GM21529 (cell line): ENCODE measurements around the gene CD83.

Experiments used
- ATAC-seq: cut with Tn5 transposase; IDR thresholded peaks from one replicate; pipeline ENCODE4 v1.9.1; 2021; ENCODE audit not compliant: unreplicated experiment

Gene CD83

GRCh38 chr6:14123386-14124111 lies 6.0 kb downstream of the CD83 start:
- no peak for ATAC-seq

- ATAC-seq, result no peak
Measured at GRCh38 chr6:14125346-14125745, 7.8 kb downstream of the CD83 start.

GRCh38 chr6:14126191-14126590 lies 8.6 kb downstream of the CD83 start:
- ATAC-seq, result no peak

GRCh38 chr6:14127611-14128010 lies 10.0 kb downstream of the CD83 start:
- ATAC-seq, result no peak

- ATAC-seq, result no peak
Measured at GRCh38 chr6:14128012-14128411, 10.4 kb downstream of the CD83 start.

- no peak for ATAC-seq
Measured at GRCh38 chr6:14128746-14129145, 11.2 kb downstream of the CD83 start.

GRCh38 chr6:14129575-14129974 lies 12.0 kb downstream of the CD83 start:
- ATAC-seq, result peak; percentile 83

GRCh38 chr6:14130435-14131075 lies 13.0 kb downstream of the CD83 start:
- no peak for ATAC-seq

GRCh38 chr6:14131579-14131978 lies 14.0 kb downstream of the CD83 start:
- ATAC-seq, result no peak

- ATAC-seq, result no peak
Measured at GRCh38 chr6:14132244-14132920, 14.8 kb downstream of the CD83 start.

GRCh38 chr6:14132921-14133275 lies 15.3 kb downstream of the CD83 start:
- ATAC-seq, result no peak

- ATAC-seq, result no peak
Measured at GRCh38 chr6:14134211-14134910, 16.8 kb downstream of the CD83 start.

GRCh38 chr6:14135893-14136539 lies 18.4 kb downstream of the CD83 start:
- ATAC-seq, result no peak

- ATAC-seq, result no peak
Measured at GRCh38 chr6:14138701-14139215, 21.2 kb downstream of the CD83 start.

- no peak for ATAC-seq
Measured at GRCh38 chr6:14141351-14142062, 23.9 kb downstream of the CD83 start.

GRCh38 chr6:14142063-14142450 lies 24.5 kb downstream of the CD83 start:
- no peak for ATAC-seq

- no peak for ATAC-seq
Measured at GRCh38 chr6:14142511-14143223, 25.1 kb downstream of the CD83 start.

GRCh38 chr6:14143305-14143704 lies 25.7 kb downstream of the CD83 start:
- ATAC-seq, result no peak

- ATAC-seq, result peak; percentile 80
Measured at GRCh38 chr6:14144678-14145113, 27.1 kb downstream of the CD83 start.
